Endothelial cell of umbilical vein (primary cell): Measurements from ENCODE around the gene MIR17HG.

Experiments
- EZH2 ChIP-seq: IDR thresholded peaks from 2 replicates; pipeline ENCODE4 v1.6.1; 2012; ENCODE audit warnings: borderline replicate concordance, low read depth, mild to moderate bottlenecking, moderate library complexity, low read length, inconsistent platforms; ENCODE audit not compliant: severe bottlenecking
- FOS ChIP-seq: IDR thresholded peaks from 2 replicates; pipeline ENCODE4 v1.6.1; 2011; ENCODE audit warnings: mild to moderate bottlenecking, low read length, moderate library complexity, borderline replicate concordance; ENCODE audit not compliant: insufficient read depth
- JUN ChIP-seq: IDR thresholded peaks from 2 replicates; pipeline ENCODE4 v1.6.1; 2011; ENCODE audit warnings: borderline replicate concordance, low read depth; ENCODE audit not compliant: insufficient read length, insufficient read depth
- MYC ChIP-seq: IDR thresholded peaks from one replicate; pipeline ENCODE4 v1.6.1; 2011; ENCODE audit warnings: mild to moderate bottlenecking, low read depth, low read length
- POLR2A ChIP-seq: IDR thresholded peaks from 2 replicates; pipeline ENCODE4 v1.6.1; 2012; ENCODE audit warnings: low read depth, mild to moderate bottlenecking, control low read depth, low read length
- POLR2AphosphoS5 ChIP-seq: IDR thresholded peaks from 2 replicates; pipeline ENCODE4 v1.6.1; 2012; ENCODE audit warnings: low read depth, mild to moderate bottlenecking, control low read depth, low read length, moderate library complexity; ENCODE audit not compliant: insufficient read depth
- TF ChIP-seq, protein P1 (sequence below), 2 donors: IDR thresholded peaks; 1 replicate in 1 of 2; 2 replicates in 1 of 2; pipeline ENCODE4 v1.5.1; 2011; ENCODE audit warnings: low read length in 2 of 2, mild to moderate bottlenecking in 2 of 2, moderate library complexity in 2 of 2, control low read depth in 1 of 2, inconsistent platforms in 1 of 2, low read depth in 1 of 2; ENCODE audit not compliant: insufficient read depth in 1 of 2; ENCODE audit errors: extremely low read depth in 1 of 2
- TF ChIP-seq, protein P2 (sequence below): IDR thresholded peaks from 2 replicates; pipeline ENCODE4 v1.6.1; 2011; ENCODE audit not compliant: insufficient read depth, insufficient read length

DNA sequence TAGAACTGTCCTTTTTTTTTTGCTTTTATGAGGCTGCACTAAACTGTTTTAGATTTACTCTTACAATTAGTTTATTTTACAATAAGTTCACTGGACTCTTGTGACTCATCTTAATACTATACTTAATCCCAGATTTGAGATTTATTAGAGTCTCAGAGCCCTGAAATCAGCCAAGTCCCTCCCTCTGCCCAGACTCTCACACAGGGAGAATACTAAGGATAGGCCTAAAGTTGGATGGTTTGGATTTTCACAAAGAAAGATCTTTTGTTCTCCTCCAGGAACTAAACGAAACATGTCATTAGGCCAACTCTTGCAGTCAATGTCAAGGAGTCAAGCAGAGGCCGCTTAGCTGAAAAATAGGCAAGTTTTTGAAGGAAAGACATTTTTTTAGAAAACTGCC lies 42.7 kb upstream of the MIR17HG start:
- TF ChIP-seq, protein P1, sequence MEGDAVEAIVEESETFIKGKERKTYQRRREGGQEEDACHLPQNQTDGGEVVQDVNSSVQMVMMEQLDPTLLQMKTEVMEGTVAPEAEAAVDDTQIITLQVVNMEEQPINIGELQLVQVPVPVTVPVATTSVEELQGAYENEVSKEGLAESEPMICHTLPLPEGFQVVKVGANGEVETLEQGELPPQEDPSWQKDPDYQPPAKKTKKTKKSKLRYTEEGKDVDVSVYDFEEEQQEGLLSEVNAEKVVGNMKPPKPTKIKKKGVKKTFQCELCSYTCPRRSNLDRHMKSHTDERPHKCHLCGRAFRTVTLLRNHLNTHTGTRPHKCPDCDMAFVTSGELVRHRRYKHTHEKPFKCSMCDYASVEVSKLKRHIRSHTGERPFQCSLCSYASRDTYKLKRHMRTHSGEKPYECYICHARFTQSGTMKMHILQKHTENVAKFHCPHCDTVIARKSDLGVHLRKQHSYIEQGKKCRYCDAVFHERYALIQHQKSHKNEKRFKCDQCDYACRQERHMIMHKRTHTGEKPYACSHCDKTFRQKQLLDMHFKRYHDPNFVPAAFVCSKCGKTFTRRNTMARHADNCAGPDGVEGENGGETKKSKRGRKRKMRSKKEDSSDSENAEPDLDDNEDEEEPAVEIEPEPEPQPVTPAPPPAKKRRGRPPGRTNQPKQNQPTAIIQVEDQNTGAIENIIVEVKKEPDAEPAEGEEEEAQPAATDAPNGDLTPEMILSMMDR (IDR thresholded peaks at IDR 0.05; ENCODE audit: extremely low read depth in 1 of 2, insufficient read depth in 1 of 2, low read depth in 1 of 2, low read length in 2 of 2), result no peak
- TF ChIP-seq POLR2A (no peak), EZH2 (no peak), POLR2AphosphoS5 (no peak), FOS (no peak), JUN (no peak), MYC (no peak)
- TF ChIP-seq, protein P2, sequence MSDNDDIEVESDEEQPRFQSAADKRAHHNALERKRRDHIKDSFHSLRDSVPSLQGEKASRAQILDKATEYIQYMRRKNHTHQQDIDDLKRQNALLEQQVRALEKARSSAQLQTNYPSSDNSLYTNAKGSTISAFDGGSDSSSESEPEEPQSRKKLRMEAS, result no peak
